NCI-H69 (cell line): ENCODE results near the gene ZYX.
"Not testable (repeated sequence)": the region's sequence is repeated elsewhere in the genome, so short reads cannot be mapped to it uniquely, and the experiment has no call there.

Source experiments
- DNase-seq: peaks from one replicate; lab custom pipeline; 2025; lab: John Stamatoyannopoulos, UW

ZYX gene

GRCh38 chr7:143385891-143386781 lies 5.0 kb downstream of the ZYX start:
- DNase-seq: no peak

- no peak for DNase-seq
These were observed 6.2 kb downstream of the ZYX start for GRCh38 chr7:143387156-143387975.

GRCh38 chr7:143388051-143388450 lies 6.9 kb downstream of the ZYX start:
- no peak for DNase-seq

GRCh38 chr7:143388491-143389101 lies 7.5 kb downstream of the ZYX start:
- DNase-seq: no peak

GRCh38 chr7:143389316-143390103 lies 8.4 kb downstream of the ZYX start:
- no peak for DNase-seq

- DNase-seq: no peak
These were observed 9.1 kb downstream of the ZYX start for GRCh38 chr7:143390104-143390772.

GRCh38 chr7:143390773-143391317 lies 9.7 kb downstream of the ZYX start:
- DNase-seq: no peak

- DNase-seq: no peak
These were observed 10.6 kb downstream of the ZYX start for GRCh38 chr7:143391462-143392404.

GRCh38 chr7:143392427-143392826 lies 11.3 kb downstream of the ZYX start:
- DNase-seq: not testable (repeated sequence)

GRCh38 chr7:143392875-143393266 lies 11.7 kb downstream of the ZYX start:
- no peak for DNase-seq

- no peak for DNase-seq
These were observed 12.3 kb downstream of the ZYX start for GRCh38 chr7:143393267-143394041.

- DNase-seq: no peak
These were observed 12.9 kb downstream of the ZYX start for GRCh38 chr7:143394068-143394467.

- DNase-seq: no peak
These were observed 13.6 kb downstream of the ZYX start for GRCh38 chr7:143394777-143395176.

- DNase-seq: no peak
These were observed 14.3 kb downstream of the ZYX start for GRCh38 chr7:143395187-143396149.

GRCh38 chr7:143396182-143396581 lies 15.0 kb downstream of the ZYX start:
- no peak for DNase-seq

GRCh38 chr7:143396625-143397556 lies 15.7 kb downstream of the ZYX start:
- DNase-seq: no peak
